ENCODE results near the gene MUC3A. TPM values are rescaled to one million over a fixed set of nuclear protein-coding genes. Genes with fewer than 3 reads are reported as not detected.

The MUC3A gene
- total and polyA plus RNA-seq, 2 of the 8 experiments (the other 6 are each of a cell fraction or from before 2014, with no cell fraction given), result 15.4 to 43.9 TPM

DNA sequence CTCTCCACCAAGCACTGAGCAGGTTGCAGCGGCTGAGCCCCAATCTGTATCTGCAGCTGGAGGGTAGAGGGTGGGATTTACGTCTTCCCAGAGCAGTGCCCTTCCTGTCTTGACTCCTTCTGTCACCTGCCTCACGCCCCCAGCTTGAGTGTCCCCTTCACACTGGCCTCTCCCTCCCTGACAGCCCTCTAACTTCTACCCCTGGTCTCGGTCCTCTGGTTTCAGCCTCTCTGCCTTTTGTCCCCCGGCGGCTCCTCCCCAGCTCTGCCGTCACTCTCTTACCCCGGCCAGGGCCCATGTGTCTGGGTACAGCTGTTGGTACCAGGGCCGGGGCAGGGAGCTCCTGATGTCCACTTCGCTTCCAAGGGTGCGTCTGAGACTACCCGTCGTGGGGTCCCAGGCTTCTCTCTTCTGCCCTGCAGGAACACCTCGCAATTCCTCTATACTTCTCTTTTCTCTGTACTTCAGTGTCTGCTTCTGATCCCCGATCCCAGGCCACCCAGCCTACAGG is 654 bp downstream of the MUC3A start:
- DNase-seq (ENCODE audit: low read depth in 1 of 2, low spot score in 2 of 2), result peak in 1 of 2 experiments; percentile 71
- no peak overlapping the region for H3K9ac ChIP-seq (replicated peaks in 1 of 4; ENCODE audit: extremely low read depth in 1 of 4, low read depth in 3 of 4, low read length in 3 of 4)
- no peak overlapping the region for H2AFZ ChIP-seq (ENCODE audit: low read length)
- peaks cover 11% of the 10 kb centered on the region; the same call in 1 of the 2 replicates for H3K23me2 ChIP-seq (ENCODE audit: low read depth, low read length)
- no peak overlapping the region for H3K56ac ChIP-seq (replicated peaks; ENCODE audit: insufficient read length, low read depth, low read length)
- H4K8ac ChIP-seq (ENCODE audit: extremely low read depth, insufficient read depth, low read length), result peak overlapping the region; percentile 69; the same call in 1 of the 2 replicates
- peaks cover 0 to 3% (median 0%) of the 10 kb centered on the region in 4 experiments; a peak in 3 of 7 replicates for H3K27me3 ChIP-seq (replicated peaks in 1 of 4; ENCODE audit: control insufficient read depth in 3 of 4, extremely low read depth in 1 of 4, insufficient read depth in 3 of 4, low read length in 3 of 4)
- peak overlapping the region; percentile 93 for H3K18ac ChIP-seq (ENCODE audit: extremely low read depth, low read length)
- H2BK12ac ChIP-seq (ENCODE audit: low read depth, low read length), result peak overlapping the region; percentile 97; the same call in 1 of the 2 replicates
- H3K79me2 ChIP-seq (ENCODE audit: control insufficient read depth in 1 of 2, insufficient read depth in 2 of 2, low read length in 2 of 2), result no peaks in the 10 kb centered on the region; a peak in 1 of 4 replicates
- H3K4me3 ChIP-seq (ENCODE audit: extremely low read depth in 1 of 4, insufficient read depth in 2 of 4, low read depth in 3 of 4, low read length in 4 of 4), result no peak overlapping the region
- WGBS, 2 experiments (ENCODE audit: extremely low coverage in 1 of 2, insufficient coverage in 1 of 2, insufficient read length in 1 of 2, insufficient replicate concordance in 2 of 2, low coverage in 1 of 2, low lambda C conversion rate in 2 of 2, missing lambda C conversion rate in 1 of 2), result 53% methylated on average over 15 of the region's 15 CpGs; no CpG with 5 or more reads in 1 of the 2 experiments
- peak overlapping the region; percentile 65 for H3K4ac ChIP-seq (replicated peaks; ENCODE audit: insufficient read length, low read depth, low read length)
- H4K20me1 ChIP-seq (replicated peaks in 1 of 2; ENCODE audit: control insufficient read depth in 1 of 2, insufficient read depth in 2 of 2, low read length in 2 of 2), result peaks cover 0 to 2% of the 10 kb centered on the region in 2 experiments
- CTCF ChIA-PET (ENCODE audit: partially characterized antibody), result interaction anchor here (0.6 to 3.3 kb wide), 24 partner anchors 8 to 258 kb away, joined by 3 to 15 read pairs (median 4); partner anchors contain the start of genes ACHE and MUC17
- no peak overlapping the region for H3K23ac ChIP-seq (ENCODE audit: insufficient read length)
- H3K9me3 ChIP-seq (ENCODE audit: insufficient read depth in 2 of 2, low read depth in 1 of 2, low read length in 1 of 2), result no peaks in the 10 kb centered on the region
- H3K4me1 ChIP-seq (replicated peaks in 1 of 4; ENCODE audit: control insufficient read depth in 3 of 4, insufficient read depth in 4 of 4, low read length in 3 of 4), result peaks cover 9 to 33% (median 27%) of the 10 kb centered on the region in 4 experiments
- TF ChIP-seq BCL11A (IDR thresholded peaks at IDR 0.05; ENCODE audit: low read depth in 2 of 2, low read length in 2 of 2), result no peak
- TF ChIP-seq BRCA1 (IDR thresholded peaks at IDR 0.05; ENCODE audit: low read depth, low read length), result no peak
- TF ChIP-seq SAP30 (IDR thresholded peaks at IDR 0.05; ENCODE audit: insufficient read depth, insufficient replicate concordance, low read length), result no peak
- TF ChIP-seq, protein P1, sequence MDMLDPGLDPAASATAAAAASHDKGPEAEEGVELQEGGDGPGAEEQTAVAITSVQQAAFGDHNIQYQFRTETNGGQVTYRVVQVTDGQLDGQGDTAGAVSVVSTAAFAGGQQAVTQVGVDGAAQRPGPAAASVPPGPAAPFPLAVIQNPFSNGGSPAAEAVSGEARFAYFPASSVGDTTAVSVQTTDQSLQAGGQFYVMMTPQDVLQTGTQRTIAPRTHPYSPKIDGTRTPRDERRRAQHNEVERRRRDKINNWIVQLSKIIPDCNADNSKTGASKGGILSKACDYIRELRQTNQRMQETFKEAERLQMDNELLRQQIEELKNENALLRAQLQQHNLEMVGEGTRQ (IDR thresholded peaks at IDR 0.05; ENCODE audit: low read length), result no peak
- no peak for TF ChIP-seq JUN (IDR thresholded peaks at IDR 0.05; ENCODE audit: low read depth, low read length)
- no peak for TF ChIP-seq TAF7 (optimal IDR thresholded peaks at IDR 0.05; ENCODE audit: borderline replicate concordance, low read depth, low read length)
- H2AK5ac ChIP-seq (ENCODE audit: low read depth, low read length), result peak overlapping the region; percentile 99
- peak overlapping the region; percentile 97 for H2BK20ac ChIP-seq (ENCODE audit: low read length)
- H2BK120ac ChIP-seq (replicated peaks; ENCODE audit: low read depth, low read length), result peak overlapping the region; percentile 44
- peak overlapping the region; percentile 42 for H4K5ac ChIP-seq (ENCODE audit: insufficient read length, low read depth, low read length)
- POLR2A ChIA-PET (ENCODE audit: partially characterized antibody), result interaction anchor here (0.8 to 3.0 kb wide), 16 partner anchors 10 to 164 kb away, joined by 3 to 8 read pairs (median 4); partner anchors contain the start of genes SRRT and UFSP1
- no peaks in the 10 kb centered on the region; a peak in 1 of 8 replicates for H3K36me3 ChIP-seq (ENCODE audit: control insufficient read depth in 2 of 4, insufficient read depth in 4 of 4, low read length in 3 of 4)
- peak overlapping the region; percentile 98 for H4K91ac ChIP-seq (replicated peaks; ENCODE audit: insufficient read length, low read length)
- peak overlapping the region; percentile 58 to 73 for H3K4me2 ChIP-seq (ENCODE audit: insufficient read depth in 1 of 2, low read depth in 2 of 2, low read length in 2 of 2)
- H3K79me1 ChIP-seq (ENCODE audit: low read depth, low read length), result no peaks in the 10 kb centered on the region; the same call in 1 of the 2 replicates
- H2BK5ac ChIP-seq (ENCODE audit: low read depth, low read length), result peak overlapping the region; percentile 89; the same call in 1 of the 2 replicates
- peak overlapping the region; percentile 18 for H3K14ac ChIP-seq (ENCODE audit: insufficient read length)
- no peak for FAIRE-seq
- peak overlapping the region; percentile 76; the same call in 1 of the 2 replicates for H2BK15ac ChIP-seq (ENCODE audit: low read length)
- no peak overlapping the region for H3K27ac ChIP-seq (ENCODE audit: low read depth, low read length)

Measured in H1 (cell line).